ENCODE measurements around the gene ATXN1. TPM values are rescaled to one million over a fixed set of nuclear protein-coding genes. Genes with fewer than 3 reads are reported as not detected.

The ATXN1 gene
- total and polyA plus RNA-seq, 2 of the 13 experiments (the other 11 are each of a cell fraction or from before 2014, with no cell fraction given), result 20.7 to 39.5 TPM

- TF ChIP-seq ZNF605 (CRISPR knock-in tag; IDR thresholded peaks at IDR 0.05) (no peak), TBX3 (IDR thresholded peaks at IDR 0.05; ENCODE audit: borderline replicate concordance) (0 out of 2 replicates have a peak, but pooled peaks have one; percentile 55), BRF2 (CRISPR knock-in tag; IDR thresholded peaks at IDR 0.05) (no peak), TEF (CRISPR knock-in tag; IDR thresholded peaks at IDR 0.05) (no peak), ZNF460 (CRISPR knock-in tag; IDR thresholded peaks at IDR 0.05; ENCODE audit: borderline replicate concordance) (no peak), HNRNPUL1 (IDR thresholded peaks at IDR 0.05; ENCODE audit: low read depth, low read length) (no peak), ZNF512 (CRISPR knock-in tag; IDR thresholded peaks at IDR 0.05) (no peak), ZNF879 (CRISPR knock-in tag; IDR thresholded peaks at IDR 0.05) (no peak), ZBTB21 (CRISPR knock-in tag; IDR thresholded peaks at IDR 0.05) (no peak), ZNF510 (CRISPR knock-in tag; IDR thresholded peaks at IDR 0.05; ENCODE audit: low read depth) (no peak), ADNP (CRISPR knock-in tag; IDR thresholded peaks at IDR 0.05) (no peak), PHF21A (CRISPR knock-in tag; IDR thresholded peaks at IDR 0.05) (no peak), HIC2 (CRISPR knock-in tag; IDR thresholded peaks at IDR 0.05; ENCODE audit: low read depth) (no peak), MIER2 (CRISPR knock-in tag; IDR thresholded peaks at IDR 0.05) (no peak), XBP1 (CRISPR knock-in tag; IDR thresholded peaks at IDR 0.05) (no peak), ZNF121 (CRISPR knock-in tag; IDR thresholded peaks at IDR 0.05) (no peak), LCORL (IDR thresholded peaks at IDR 0.05) (no peak), LCORL (CRISPR knock-in tag; IDR thresholded peaks at IDR 0.05) (no peak), ZMYM2 (CRISPR knock-in tag; IDR thresholded peaks at IDR 0.05) (no peak), ZNF362 (CRISPR knock-in tag; IDR thresholded peaks at IDR 0.05; ENCODE audit: borderline replicate concordance) (no peak), ZNF180 (CRISPR knock-in tag; IDR thresholded peaks at IDR 0.05; ENCODE audit: borderline replicate concordance, low read depth) (no peak), GATAD2A (CRISPR knock-in tag; IDR thresholded peaks at IDR 0.05) (peak; percentile 51), ZMYM4 (CRISPR knock-in tag; IDR thresholded peaks at IDR 0.05) (peak; percentile 25; the same call in 1 of the 2 replicates), ZFP37 (CRISPR knock-in tag; IDR thresholded peaks at IDR 0.05; ENCODE audit: borderline replicate concordance) (no peak)
- TF ChIP-seq, protein P1, sequence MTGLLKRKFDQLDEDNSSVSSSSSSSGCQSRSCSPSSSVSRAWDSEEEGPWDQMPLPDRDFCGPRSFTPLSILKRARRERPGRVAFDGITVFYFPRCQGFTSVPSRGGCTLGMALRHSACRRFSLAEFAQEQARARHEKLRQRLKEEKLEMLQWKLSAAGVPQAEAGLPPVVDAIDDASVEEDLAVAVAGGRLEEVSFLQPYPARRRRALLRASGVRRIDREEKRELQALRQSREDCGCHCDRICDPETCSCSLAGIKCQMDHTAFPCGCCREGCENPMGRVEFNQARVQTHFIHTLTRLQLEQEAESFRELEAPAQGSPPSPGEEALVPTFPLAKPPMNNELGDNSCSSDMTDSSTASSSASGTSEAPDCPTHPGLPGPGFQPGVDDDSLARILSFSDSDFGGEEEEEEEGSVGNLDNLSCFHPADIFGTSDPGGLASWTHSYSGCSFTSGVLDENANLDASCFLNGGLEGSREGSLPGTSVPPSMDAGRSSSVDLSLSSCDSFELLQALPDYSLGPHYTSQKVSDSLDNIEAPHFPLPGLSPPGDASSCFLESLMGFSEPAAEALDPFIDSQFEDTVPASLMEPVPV (CRISPR knock-in tag; IDR thresholded peaks at IDR 0.05), result no peak
These were observed 26.2 kb downstream of the ATXN1 start (continued) for GRCh38 chr6:16735014-16735413.
